ENCODE measurements around the gene NPL. TPM values are rescaled to one million over a fixed set of nuclear protein-coding genes. Genes with fewer than 3 reads are reported as not detected.
A peak's percentile ranks its signal among the peaks of the same experiment; 100 is the strongest.

NPL gene
- total RNA-seq, 1 donor from 2014 or later, result 1.3 TPM

- H3K9me3 Mint-ChIP-seq, result peaks cover 2% of the 10 kb centered on the region
- Histone ChIP-seq H3K27me3 (no peaks in the 10 kb centered on the region), H3K36me3 (no peaks in the 10 kb centered on the region), H3K9me3 (ENCODE audit: low read depth) (no peaks in the 10 kb centered on the region), H3K4me1 (peaks cover 7% of the 10 kb centered on the region), H3F3A (ENCODE audit: low read depth) (no peaks in the 10 kb centered on the region), H4K20me1 (ENCODE audit: low read depth) (no peaks in the 10 kb centered on the region), H3K27ac (no peak overlapping the region), H3K9ac (no peak overlapping the region), H3K79me2 (ENCODE audit: low read depth) (no peaks in the 10 kb centered on the region), H2AFZ (replicated peaks) (no peak overlapping the region), H3K4me2 (no peak overlapping the region), H3K4me3 (no peak overlapping the region)
- no peak for DNase-seq (ENCODE audit: low spot score)
- no peak overlapping the region for H3K27ac Mint-ChIP-seq
- no peaks in the 10 kb centered on the region for H3K27me3 Mint-ChIP-seq (ENCODE audit: insufficient read depth, low read depth)
- TF ChIP-seq EZH2phosphoT487 (IDR thresholded peaks at IDR 0.05) (no peak), EZH2 (IDR thresholded peaks at IDR 0.05) (no peak), CTCF (IDR thresholded peaks at IDR 0.05) (no peak)
- H3K4me1 Mint-ChIP-seq, result peaks cover 8% of the 10 kb centered on the region
- no peak overlapping the region for H3K4me3 Mint-ChIP-seq
- H3K36me3 Mint-ChIP-seq, result no peaks in the 10 kb centered on the region
These were observed 27.0 kb upstream of the NPL start for GRCh38 chr1:182762536-182762935.

- Mint-ChIP-seq H3K4me3 (no peak overlapping the region), H3K9me3 (peaks cover 2% of the 10 kb centered on the region)
These were observed 25.4 kb upstream of the NPL start for GRCh38 chr1:182764029-182764727.

GRCh38 chr1:182765391-182765790 lies 24.2 kb upstream of the NPL start:
- DNase-seq (ENCODE audit: low spot score), result no peak
- no peak overlapping the region for H3K27ac ChIP-seq
- no peaks in the 10 kb centered on the region for H4K20me1 ChIP-seq (ENCODE audit: low read depth)
- H3K79me2 ChIP-seq (ENCODE audit: low read depth), result no peaks in the 10 kb centered on the region
- Mint-ChIP-seq H3K4me1 (peaks cover 12% of the 10 kb centered on the region), H3K27me3 (ENCODE audit: insufficient read depth, low read depth) (no peaks in the 10 kb centered on the region), H3K27ac (no peak overlapping the region), H3K4me3 (no peak overlapping the region), H3K36me3 (no peaks in the 10 kb centered on the region), H3K9me3 (peaks cover 2% of the 10 kb centered on the region)
- no peak overlapping the region for H3K9ac ChIP-seq
- H3K27me3 ChIP-seq, result no peaks in the 10 kb centered on the region
- TF ChIP-seq CTCF (IDR thresholded peaks at IDR 0.05) (no peak), EZH2phosphoT487 (IDR thresholded peaks at IDR 0.05) (no peak), EZH2 (IDR thresholded peaks at IDR 0.05) (no peak)
- no peaks in the 10 kb centered on the region for H3F3A ChIP-seq (ENCODE audit: low read depth)
- H3K4me2 ChIP-seq, result no peak overlapping the region
- H3K36me3 ChIP-seq, result no peaks in the 10 kb centered on the region
- H3K9me3 ChIP-seq (ENCODE audit: low read depth), result no peaks in the 10 kb centered on the region
- peaks cover 7% of the 10 kb centered on the region for H3K4me1 ChIP-seq
- H3K4me3 ChIP-seq, result no peak overlapping the region
- peak overlapping the region; percentile 6 for H2AFZ ChIP-seq (replicated peaks)

More at GRCh38 chr1:182764029-182764727, 25.4 kb upstream of the NPL start:
- no peaks in the 10 kb centered on the region for H3F3A ChIP-seq (ENCODE audit: low read depth)
- DNase-seq (ENCODE audit: low spot score), result no peak
- H2AFZ ChIP-seq (replicated peaks), result no peak overlapping the region
- Mint-ChIP-seq H3K4me1 (peaks cover 9% of the 10 kb centered on the region), H3K36me3 (no peaks in the 10 kb centered on the region), H3K27me3 (ENCODE audit: insufficient read depth, low read depth) (no peaks in the 10 kb centered on the region), H3K27ac (no peak overlapping the region)
- no peak overlapping the region for H3K4me2 ChIP-seq
- no peak overlapping the region for H3K9ac ChIP-seq
- H3K27me3 ChIP-seq, result no peaks in the 10 kb centered on the region
- no peak overlapping the region for H3K27ac ChIP-seq
- peaks cover 7% of the 10 kb centered on the region for H3K4me1 ChIP-seq
- H3K79me2 ChIP-seq (ENCODE audit: low read depth), result no peaks in the 10 kb centered on the region
- H3K36me3 ChIP-seq, result no peaks in the 10 kb centered on the region
- H4K20me1 ChIP-seq (ENCODE audit: low read depth), result no peaks in the 10 kb centered on the region
- H3K4me3 ChIP-seq, result no peak overlapping the region
- H3K9me3 ChIP-seq (ENCODE audit: low read depth), result no peaks in the 10 kb centered on the region
- TF ChIP-seq CTCF (IDR thresholded peaks at IDR 0.05) (no peak), EZH2 (IDR thresholded peaks at IDR 0.05) (no peak), EZH2phosphoT487 (IDR thresholded peaks at IDR 0.05) (no peak)

Data from neural progenitor cell (in vitro differentiated cells).